ENCODE data around the gene LETM1. TPM values are rescaled to one million over a fixed set of nuclear protein-coding genes. Genes with fewer than 3 reads are reported as not detected.

The LETM1 gene
- polyA plus RNA-seq, 5 donors: 13.9 to 27.4 (median 21.6) TPM

DNA sequence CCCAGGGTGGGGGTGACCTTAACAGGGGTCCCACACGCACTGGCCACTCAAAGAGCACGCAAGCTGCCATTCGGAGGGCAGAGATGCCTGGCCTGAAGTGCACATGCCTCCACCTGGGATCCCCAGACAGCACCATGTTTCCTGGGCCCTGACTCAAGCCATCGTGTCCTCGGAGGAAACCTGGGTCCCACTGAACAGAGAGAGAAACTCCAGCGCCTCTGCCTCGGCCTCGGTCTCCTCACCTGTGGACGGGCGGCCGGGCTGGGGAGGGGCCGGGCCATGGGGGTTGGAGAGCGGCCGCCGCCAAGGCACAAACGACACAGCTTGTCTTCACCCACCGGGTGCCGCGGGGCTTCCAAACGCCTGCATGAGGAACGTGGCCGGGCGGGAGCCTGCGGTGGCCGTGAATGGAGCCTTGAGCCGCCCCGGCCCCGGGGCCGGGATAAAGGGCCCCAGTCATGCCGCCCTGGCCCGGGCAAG lies 92.8 kb downstream of the LETM1 start:
- no peak for DNase-seq

DNA sequence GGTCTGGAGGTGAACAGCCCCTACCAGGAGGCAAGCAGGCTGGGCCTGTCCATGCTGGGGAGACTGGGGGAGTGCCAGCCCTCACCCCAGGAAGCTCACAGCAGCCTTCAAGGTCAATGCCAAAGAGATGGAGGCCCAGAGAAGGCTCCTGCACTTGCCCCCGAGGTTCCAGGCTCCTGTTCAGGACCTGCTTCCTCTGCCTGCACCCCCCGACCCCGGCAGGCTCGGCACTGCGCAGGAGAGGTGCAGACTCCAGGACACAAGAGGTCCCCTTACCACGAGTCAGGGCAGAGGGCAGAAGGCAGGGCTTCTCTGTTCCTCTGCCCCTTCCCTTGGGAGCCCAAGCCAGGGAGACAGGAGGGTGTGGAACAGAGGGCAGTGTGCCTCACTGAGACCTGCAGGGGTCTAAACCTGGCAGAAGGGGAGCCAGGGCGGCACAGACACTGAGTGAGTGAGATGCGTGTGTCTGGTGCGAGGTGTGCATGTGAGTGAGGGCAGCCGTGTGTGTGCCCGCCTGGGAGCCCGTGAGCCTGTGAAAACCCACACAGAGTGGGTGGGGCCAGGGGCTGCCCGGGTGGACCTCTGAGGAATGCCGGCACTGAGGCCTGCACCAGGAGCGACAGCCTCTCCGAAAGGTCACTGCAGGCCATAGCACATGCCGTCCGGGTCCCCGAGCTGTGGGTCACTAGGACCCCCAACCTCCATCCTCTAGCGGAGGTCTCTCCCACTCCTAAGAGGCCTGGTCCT lies 93.5 kb downstream of the LETM1 start:
- DNase-seq: no peak

Other genes with a start within 250 kb of the LETM1 start
- gene FAM53A, start 171.8 kb downstream of the LETM1 start, polyA plus RNA-seq (ENCODE audit: insufficient read depth in 1 of 5, insufficient read length in 5 of 5, low replicate concordance in 1 of 5): 1 to 10 TPM; 2.0 to 4.5 (median 2.2) TPM
- gene SLBP, start 143.8 kb downstream of the LETM1 start, polyA plus RNA-seq (ENCODE audit: insufficient read depth in 1 of 5, insufficient read length in 5 of 5, low replicate concordance in 1 of 5): 10 to 100 TPM; 57.2 to 82.7 (median 68.3) TPM
- gene TMEM129, start 134.8 kb downstream of the LETM1 start, polyA plus RNA-seq (ENCODE audit: insufficient read depth in 1 of 5, insufficient read length in 5 of 5, low replicate concordance in 1 of 5): 10 to 100 TPM; 21.2 to 29.6 (median 26.8) TPM
- 10 to 100 TPM; 38.7 to 66.4 (median 48.5) TPM for gene TACC3, start 134.6 kb downstream of the LETM1 start, polyA plus RNA-seq (ENCODE audit: insufficient read depth in 1 of 5, insufficient read length in 5 of 5, low replicate concordance in 1 of 5)
- 100 to 1,000 TPM in 3 of 5 donors, 10 to 100 TPM in 2; 66.2 to 154 (median 117) TPM for gene FGFR3, start 62.9 kb downstream of the LETM1 start, polyA plus RNA-seq (ENCODE audit: insufficient read depth in 1 of 5, insufficient read length in 5 of 5, low replicate concordance in 1 of 5)
- gene NSD2, start 15.2 kb upstream of the LETM1 start, polyA plus RNA-seq (ENCODE audit: insufficient read depth in 1 of 5, insufficient read length in 5 of 5, low replicate concordance in 1 of 5): 10 to 100 TPM; 56.4 to 96.7 (median 78.2) TPM
- gene NELFA, start 152.8 kb upstream of the LETM1 start, polyA plus RNA-seq (ENCODE audit: insufficient read depth in 1 of 5, insufficient read length in 5 of 5, low replicate concordance in 1 of 5): 10 to 100 TPM; 24.6 to 42.7 (median 33.8) TPM
- gene NAT8L, start 203.2 kb upstream of the LETM1 start, polyA plus RNA-seq (ENCODE audit: insufficient read depth in 1 of 5, insufficient read length in 5 of 5, low replicate concordance in 1 of 5): 1 to 10 TPM; 2.8 to 7.7 (median 4.1) TPM

Measured in right lung (tissue), 5 donors.